Measurements from ENCODE around the gene DNAH1. TPM values are rescaled to one million over a fixed set of nuclear protein-coding genes. Genes with fewer than 3 reads are reported as not detected.

Gene DNAH1
- total and polyA plus RNA-seq, 2 experiments from 2014 or later, result 0.81 to 1.8 TPM

DNA sequence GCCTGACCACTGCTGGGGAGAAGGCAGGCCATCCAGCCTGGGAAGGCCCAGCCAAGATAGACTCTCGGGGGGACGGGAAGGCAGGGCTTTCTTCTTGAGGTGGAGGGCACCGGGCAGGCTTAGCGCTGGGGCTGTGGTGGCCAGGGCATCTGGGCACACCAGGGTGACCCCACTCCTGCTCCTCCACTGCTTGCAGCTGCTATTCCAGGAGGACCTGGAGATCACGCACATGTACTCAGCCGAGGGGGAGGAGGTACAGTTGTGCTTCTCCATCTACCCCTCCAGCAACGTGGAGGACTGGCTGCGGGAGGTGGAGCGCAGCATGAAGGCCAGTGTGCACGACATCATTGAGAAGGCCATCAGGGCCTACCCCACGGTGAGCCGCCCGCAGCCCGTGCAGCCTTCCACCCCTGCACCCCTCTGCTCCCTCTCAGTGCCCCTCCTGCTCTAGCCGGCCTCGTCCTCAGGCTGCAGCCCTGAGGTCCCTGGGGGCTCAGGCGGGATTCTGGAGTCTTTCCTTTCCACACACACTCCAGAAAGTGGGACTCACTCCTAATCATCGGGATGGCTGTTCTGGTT lies 42.3 kb downstream of the DNAH1 start (continued):
- TF ChIP-seq ZNF462 (CRISPR knock-in tag; IDR thresholded peaks at IDR 0.05) (no peak), EZH2 (IDR thresholded peaks at IDR 0.05; ENCODE audit: low read depth, unreplicated experiment) (no peak), EZH2phosphoT487 (IDR thresholded peaks at IDR 0.05; ENCODE audit: unreplicated experiment) (no peak), POLR2AphosphoS5 (IDR thresholded peaks at IDR 0.05; ENCODE audit: low read depth) (no peak), CREB1 (CRISPR knock-in tag; IDR thresholded peaks at IDR 0.05; ENCODE audit: low read depth) (no peak), JUNB (IDR thresholded peaks at IDR 0.05; ENCODE audit: unreplicated experiment) (no peak), STAT1 (IDR thresholded peaks at IDR 0.05; ENCODE audit: unreplicated experiment) (no peak), ZNF114 (CRISPR knock-in tag; IDR thresholded peaks at IDR 0.05) (no peak)
- TF ChIP-seq, protein P1, sequence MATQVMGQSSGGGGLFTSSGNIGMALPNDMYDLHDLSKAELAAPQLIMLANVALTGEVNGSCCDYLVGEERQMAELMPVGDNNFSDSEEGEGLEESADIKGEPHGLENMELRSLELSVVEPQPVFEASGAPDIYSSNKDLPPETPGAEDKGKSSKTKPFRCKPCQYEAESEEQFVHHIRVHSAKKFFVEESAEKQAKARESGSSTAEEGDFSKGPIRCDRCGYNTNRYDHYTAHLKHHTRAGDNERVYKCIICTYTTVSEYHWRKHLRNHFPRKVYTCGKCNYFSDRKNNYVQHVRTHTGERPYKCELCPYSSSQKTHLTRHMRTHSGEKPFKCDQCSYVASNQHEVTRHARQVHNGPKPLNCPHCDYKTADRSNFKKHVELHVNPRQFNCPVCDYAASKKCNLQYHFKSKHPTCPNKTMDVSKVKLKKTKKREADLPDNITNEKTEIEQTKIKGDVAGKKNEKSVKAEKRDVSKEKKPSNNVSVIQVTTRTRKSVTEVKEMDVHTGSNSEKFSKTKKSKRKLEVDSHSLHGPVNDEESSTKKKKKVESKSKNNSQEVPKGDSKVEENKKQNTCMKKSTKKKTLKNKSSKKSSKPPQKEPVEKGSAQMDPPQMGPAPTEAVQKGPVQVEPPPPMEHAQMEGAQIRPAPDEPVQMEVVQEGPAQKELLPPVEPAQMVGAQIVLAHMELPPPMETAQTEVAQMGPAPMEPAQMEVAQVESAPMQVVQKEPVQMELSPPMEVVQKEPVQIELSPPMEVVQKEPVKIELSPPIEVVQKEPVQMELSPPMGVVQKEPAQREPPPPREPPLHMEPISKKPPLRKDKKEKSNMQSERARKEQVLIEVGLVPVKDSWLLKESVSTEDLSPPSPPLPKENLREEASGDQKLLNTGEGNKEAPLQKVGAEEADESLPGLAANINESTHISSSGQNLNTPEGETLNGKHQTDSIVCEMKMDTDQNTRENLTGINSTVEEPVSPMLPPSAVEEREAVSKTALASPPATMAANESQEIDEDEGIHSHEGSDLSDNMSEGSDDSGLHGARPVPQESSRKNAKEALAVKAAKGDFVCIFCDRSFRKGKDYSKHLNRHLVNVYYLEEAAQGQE (IDR thresholded peaks at IDR 0.05; ENCODE audit: unreplicated experiment), result no peak
- TF ChIP-seq, protein P2, sequence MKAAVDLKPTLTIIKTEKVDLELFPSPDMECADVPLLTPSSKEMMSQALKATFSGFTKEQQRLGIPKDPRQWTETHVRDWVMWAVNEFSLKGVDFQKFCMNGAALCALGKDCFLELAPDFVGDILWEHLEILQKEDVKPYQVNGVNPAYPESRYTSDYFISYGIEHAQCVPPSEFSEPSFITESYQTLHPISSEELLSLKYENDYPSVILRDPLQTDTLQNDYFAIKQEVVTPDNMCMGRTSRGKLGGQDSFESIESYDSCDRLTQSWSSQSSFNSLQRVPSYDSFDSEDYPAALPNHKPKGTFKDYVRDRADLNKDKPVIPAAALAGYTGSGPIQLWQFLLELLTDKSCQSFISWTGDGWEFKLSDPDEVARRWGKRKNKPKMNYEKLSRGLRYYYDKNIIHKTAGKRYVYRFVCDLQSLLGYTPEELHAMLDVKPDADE (IDR thresholded peaks at IDR 0.05), result no peak

Measured in GM23338 (cell line).